Measurements from ENCODE around the gene HOXA6. TPM values are rescaled to one million over a fixed set of nuclear protein-coding genes. Genes with fewer than 3 reads are reported as not detected.

Gene HOXA6
- total RNA-seq, 1 experiment from 2014 or later: not detected

DNA sequence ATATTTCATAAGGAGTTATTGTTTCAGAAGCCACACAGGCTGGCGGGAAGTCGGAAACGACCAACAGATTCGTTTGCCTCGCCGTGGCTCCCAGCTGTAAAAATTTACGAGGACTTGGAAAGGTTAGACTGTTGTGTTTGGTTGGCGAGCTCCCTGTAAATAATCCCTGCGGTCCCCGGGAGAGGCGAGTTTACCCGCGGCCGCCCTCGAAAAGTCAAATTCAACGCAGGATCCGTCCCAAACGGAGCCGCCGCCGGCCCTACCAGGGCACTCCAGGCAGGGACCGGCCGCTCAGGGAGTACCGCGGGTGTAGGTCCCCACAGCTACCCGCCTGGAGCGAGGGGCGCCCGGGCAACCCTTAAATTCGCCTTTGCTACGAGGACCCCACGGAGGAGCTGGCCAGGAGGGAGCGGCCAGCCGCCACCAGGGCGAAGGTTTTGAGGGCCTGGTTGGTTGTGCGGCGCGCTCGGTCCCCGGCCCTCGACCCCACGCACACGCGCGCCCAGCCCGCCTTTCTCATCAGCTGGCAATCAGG is 18.5 kb upstream of the HOXA6 start:
- no peaks in the 10 kb centered on the region for H3K79me2 ChIP-seq (ENCODE audit: insufficient read depth, low read length)
- no peak overlapping the region for H4K5ac ChIP-seq (ENCODE audit: insufficient read length, low read depth, low read length)
- no peak overlapping the region for H3K23ac ChIP-seq (ENCODE audit: insufficient read length, low read depth, low read length)
- no peak overlapping the region for H3K27ac ChIP-seq (ENCODE audit: insufficient read length, low read depth, low read length)
- H3K4me1 ChIP-seq (ENCODE audit: insufficient read depth, low read length): no peaks in the 10 kb centered on the region
- H3K23me2 ChIP-seq (ENCODE audit: insufficient read length, low read depth, low read length, poor library complexity, severe bottlenecking): no peaks in the 10 kb centered on the region
- H2BK5ac ChIP-seq (ENCODE audit: insufficient read length, low read length): no peak overlapping the region
- H2BK20ac ChIP-seq (ENCODE audit: low read depth, low read length, poor library complexity, severe bottlenecking): no peak overlapping the region
- H2AFZ ChIP-seq (ENCODE audit: low read length): no peak overlapping the region
- no peak overlapping the region for H3K4me3 Mint-ChIP-seq
- no peak overlapping the region for H3K9ac ChIP-seq (ENCODE audit: extremely low read depth, insufficient read length, low read length)
- no peaks in the 10 kb centered on the region for H4K20me1 ChIP-seq (ENCODE audit: control insufficient read depth, insufficient read depth, insufficient read length)
- H3K14ac ChIP-seq (ENCODE audit: insufficient read depth, low read length): no peak overlapping the region
- H2AK5ac ChIP-seq (ENCODE audit: insufficient read length, low read length): no peak overlapping the region
- H3K36me3 Mint-ChIP-seq (ENCODE audit: insufficient read depth in 1 of 3, low read depth in 3 of 3): no peaks in the 10 kb centered on the region; a peak in 1 of 7 replicates
- no peak overlapping the region for H3K56ac ChIP-seq (ENCODE audit: insufficient read length, low read depth, low read length)
- no peak overlapping the region for H3T11ph ChIP-seq (ENCODE audit: low read length)
- peaks cover 0 to 15% of the 10 kb centered on the region in 2 experiments; a peak in 3 of 4 replicates for H3K4me1 Mint-ChIP-seq
- H4K8ac ChIP-seq (replicated peaks; ENCODE audit: insufficient read length, low read depth, low read length): no peak overlapping the region
- peaks cover 96% of the 10 kb centered on the region for H3K27me3 ChIP-seq (ENCODE audit: insufficient read depth, low read length)
- H3K27me3 Mint-ChIP-seq (ENCODE audit: low read depth): peaks cover 99% of the 10 kb centered on the region
- H3K4me2 ChIP-seq (ENCODE audit: insufficient read depth, insufficient read length, low read length): no peak overlapping the region
- no peak for DNase-seq
- no peak overlapping the region for H4K91ac ChIP-seq (ENCODE audit: insufficient read length, low read depth, low read length)
- peaks cover 5 to 17% of the 10 kb centered on the region in 2 experiments for H3K9me3 Mint-ChIP-seq
- H3K18ac ChIP-seq (ENCODE audit: insufficient read length, low read depth, low read length): no peak overlapping the region
- TF ChIP-seq, protein P1, sequence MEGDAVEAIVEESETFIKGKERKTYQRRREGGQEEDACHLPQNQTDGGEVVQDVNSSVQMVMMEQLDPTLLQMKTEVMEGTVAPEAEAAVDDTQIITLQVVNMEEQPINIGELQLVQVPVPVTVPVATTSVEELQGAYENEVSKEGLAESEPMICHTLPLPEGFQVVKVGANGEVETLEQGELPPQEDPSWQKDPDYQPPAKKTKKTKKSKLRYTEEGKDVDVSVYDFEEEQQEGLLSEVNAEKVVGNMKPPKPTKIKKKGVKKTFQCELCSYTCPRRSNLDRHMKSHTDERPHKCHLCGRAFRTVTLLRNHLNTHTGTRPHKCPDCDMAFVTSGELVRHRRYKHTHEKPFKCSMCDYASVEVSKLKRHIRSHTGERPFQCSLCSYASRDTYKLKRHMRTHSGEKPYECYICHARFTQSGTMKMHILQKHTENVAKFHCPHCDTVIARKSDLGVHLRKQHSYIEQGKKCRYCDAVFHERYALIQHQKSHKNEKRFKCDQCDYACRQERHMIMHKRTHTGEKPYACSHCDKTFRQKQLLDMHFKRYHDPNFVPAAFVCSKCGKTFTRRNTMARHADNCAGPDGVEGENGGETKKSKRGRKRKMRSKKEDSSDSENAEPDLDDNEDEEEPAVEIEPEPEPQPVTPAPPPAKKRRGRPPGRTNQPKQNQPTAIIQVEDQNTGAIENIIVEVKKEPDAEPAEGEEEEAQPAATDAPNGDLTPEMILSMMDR (conservative IDR thresholded peaks at IDR 0.05): no peak
- no peak overlapping the region for H2BK15ac ChIP-seq (ENCODE audit: low read depth, low read length)
- H3K9me3 ChIP-seq (ENCODE audit: control insufficient read depth, low read depth, low read length): no peaks in the 10 kb centered on the region
- no CpG with 5 or more reads among the region's 46 CpGs for WGBS (ENCODE audit: extremely low coverage, insufficient read length, low lambda C conversion rate)
- H3K27ac Mint-ChIP-seq: no peak overlapping the region
- H3K4ac ChIP-seq (ENCODE audit: low read depth, low read length): no peak overlapping the region
- H3K79me1 ChIP-seq (ENCODE audit: insufficient read depth, low read depth, low read length, poor library complexity, severe bottlenecking): no peaks in the 10 kb centered on the region
- H2BK12ac ChIP-seq (ENCODE audit: insufficient read length, low read depth, low read length): no peak overlapping the region
- no peak overlapping the region for H2BK120ac ChIP-seq (ENCODE audit: low read depth, low read length, poor library complexity, severe bottlenecking)

Data from H9 (cell line).